SU-DHL-6 (cell line): ENCODE results near the gene KLHL41.

Source experiments
- H2AFZ ChIP-seq: fragments of 200-600 bp; sonication (generic); 2 replicates; pipeline ENCODE4 v1.6.1; 2014; ENCODE audit warnings: low read depth, mild to moderate bottlenecking, moderate library complexity, mixed read lengths, antibody characterized with exemption, low read length; ENCODE audit not compliant: severe bottlenecking
- H3F3A ChIP-seq: fragments of 200-600 bp; shearing (Covaris generic); 2 replicates; pipeline ENCODE4 v1.6.0; 2016; ENCODE audit warnings: antibody characterized with exemption, mild to moderate bottlenecking; ENCODE audit not compliant: insufficient read depth
- H3K27ac ChIP-seq: fragments of 200-600 bp; sonication (generic); 2 replicates; pipeline ENCODE4 v1.5.1; 2016; ENCODE audit warnings: low read depth, mild to moderate bottlenecking, low read length, moderate library complexity, mixed read lengths
- H3K27me3 ChIP-seq: fragments of 200-600 bp; sonication (generic), shearing (Covaris generic); 2 replicates; pipeline ENCODE4 v1.6.0; 2014; ENCODE audit warnings: mild to moderate bottlenecking, low read length
- H3K36me3 ChIP-seq: fragments of 200-600 bp; sonication (generic); 2 replicates; pipeline ENCODE4 v1.6.1; 2014; ENCODE audit warnings: mild to moderate bottlenecking, low read length, mixed read lengths
- H3K4me2 ChIP-seq: fragments of 300-600, 200-600 bp; shearing (Covaris generic), sonication (generic); 2 replicates; pipeline ENCODE4 v1.6.0; 2014; ENCODE audit warnings: low read length, low read depth, mild to moderate bottlenecking; ENCODE audit not compliant: poor library complexity, severe bottlenecking
- H3K4me3 ChIP-seq: fragments of 200-600 bp; sonication (generic); 2 replicates; pipeline ENCODE4 v1.5.1; 2014; ENCODE audit warnings: antibody characterized with exemption, low read length, mild to moderate bottlenecking, mixed read lengths; ENCODE audit not compliant: insufficient read depth, poor library complexity, severe bottlenecking
- H3K79me2 ChIP-seq: fragments of 200-600 bp; sonication (generic); 2 replicates; pipeline ENCODE4 v1.6.1; 2014; ENCODE audit warnings: mild to moderate bottlenecking, low read length, moderate library complexity; ENCODE audit not compliant: insufficient read depth
- H3K9ac ChIP-seq: fragments of 200-600 bp; sonication (generic); 2 replicates; pipeline ENCODE4 v1.7.0; 2014; ENCODE audit warnings: mild to moderate bottlenecking, low read length
- H3K9me2 ChIP-seq: fragments of 200-600 bp; sonication (generic); replicated peaks from 2 replicates; pipeline ENCODE4 v1.6.1; 2014; ENCODE audit warnings: low read length; ENCODE audit not compliant: insufficient read depth
- H3K9me3 ChIP-seq: fragments of 200-600 bp; sonication (generic); 2 replicates; pipeline ENCODE4 v1.6.1; 2014; ENCODE audit warnings: low read length, mixed read lengths; ENCODE audit not compliant: insufficient read depth
- H4K20me1 ChIP-seq: fragments of 200-600 bp; sonication (generic); 2 replicates; pipeline ENCODE4 v1.6.1; 2014; ENCODE audit warnings: low read depth, mild to moderate bottlenecking, antibody characterized with exemption, low read length, moderate library complexity, mixed read lengths
- EZH2phosphoT487 ChIP-seq: fragments of 200-600 bp; sonication (generic), shearing (Covaris generic); conservative IDR thresholded peaks from 2 replicates; pipeline ENCODE4 v1.6.1; 2018; ENCODE audit warnings: mild to moderate bottlenecking, antibody characterized with exemption, low read length, moderate library complexity, mixed read lengths
- TF ChIP-seq, protein P1 (sequence below): fragments of 200-600 bp; sonication (generic); IDR thresholded peaks from one replicate; pipeline ENCODE4 v1.5.1; 2017; ENCODE audit warnings: antibody characterized with exemption, mild to moderate bottlenecking, low read length, moderate library complexity; ENCODE audit not compliant: insufficient read depth, poor library complexity, severe bottlenecking

Gene KLHL41

DNA sequence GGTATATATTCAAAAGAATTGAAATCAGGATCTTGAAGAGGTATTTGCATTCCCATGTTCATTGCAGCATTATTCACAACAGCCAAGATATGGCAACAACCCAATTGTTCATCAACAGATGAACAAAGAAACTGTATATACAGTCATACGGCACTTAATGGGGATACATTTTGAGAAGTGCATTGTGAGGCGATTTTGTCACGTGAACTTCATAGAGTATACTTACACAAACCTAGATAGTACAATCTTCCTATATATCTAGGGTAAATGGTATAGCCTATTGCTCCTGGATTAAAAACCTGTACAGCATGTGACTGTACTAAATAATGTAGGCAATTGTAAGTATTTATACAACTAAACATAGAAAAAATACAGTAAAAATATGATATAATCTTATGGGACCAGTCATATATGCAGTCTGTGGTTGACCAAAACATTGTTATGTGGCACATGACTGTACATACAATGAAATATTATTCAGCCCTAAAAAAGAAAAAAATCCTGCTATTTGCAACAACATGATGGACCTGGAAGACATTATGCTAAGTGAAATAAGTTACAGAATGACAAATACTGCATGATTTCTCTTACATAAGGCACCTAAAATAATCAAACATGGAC, 39.4 kb upstream of the KLHL41 start:
- no peaks in the 10 kb centered on the region for H3K79me2 ChIP-seq
- no peak overlapping the region for H3K9ac ChIP-seq
- H3K27ac ChIP-seq = no peak overlapping the region
- no peak overlapping the region for H3K4me3 ChIP-seq
- H3K4me2 ChIP-seq = no peak overlapping the region
- H3K9me2 ChIP-seq = no peaks in the 10 kb centered on the region
- TF ChIP-seq, protein P1, sequence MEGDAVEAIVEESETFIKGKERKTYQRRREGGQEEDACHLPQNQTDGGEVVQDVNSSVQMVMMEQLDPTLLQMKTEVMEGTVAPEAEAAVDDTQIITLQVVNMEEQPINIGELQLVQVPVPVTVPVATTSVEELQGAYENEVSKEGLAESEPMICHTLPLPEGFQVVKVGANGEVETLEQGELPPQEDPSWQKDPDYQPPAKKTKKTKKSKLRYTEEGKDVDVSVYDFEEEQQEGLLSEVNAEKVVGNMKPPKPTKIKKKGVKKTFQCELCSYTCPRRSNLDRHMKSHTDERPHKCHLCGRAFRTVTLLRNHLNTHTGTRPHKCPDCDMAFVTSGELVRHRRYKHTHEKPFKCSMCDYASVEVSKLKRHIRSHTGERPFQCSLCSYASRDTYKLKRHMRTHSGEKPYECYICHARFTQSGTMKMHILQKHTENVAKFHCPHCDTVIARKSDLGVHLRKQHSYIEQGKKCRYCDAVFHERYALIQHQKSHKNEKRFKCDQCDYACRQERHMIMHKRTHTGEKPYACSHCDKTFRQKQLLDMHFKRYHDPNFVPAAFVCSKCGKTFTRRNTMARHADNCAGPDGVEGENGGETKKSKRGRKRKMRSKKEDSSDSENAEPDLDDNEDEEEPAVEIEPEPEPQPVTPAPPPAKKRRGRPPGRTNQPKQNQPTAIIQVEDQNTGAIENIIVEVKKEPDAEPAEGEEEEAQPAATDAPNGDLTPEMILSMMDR = no peak
- TF ChIP-seq EZH2phosphoT487 = no peak
- H4K20me1 ChIP-seq = no peaks in the 10 kb centered on the region
- H2AFZ ChIP-seq = no peak overlapping the region
- H3F3A ChIP-seq = peaks cover 8% of the 10 kb centered on the region; the same call in 1 of the 2 replicates
- H3K36me3 ChIP-seq = no peaks in the 10 kb centered on the region
- no peaks in the 10 kb centered on the region for H3K27me3 ChIP-seq
- H3K9me3 ChIP-seq = no peaks in the 10 kb centered on the region

DNA sequence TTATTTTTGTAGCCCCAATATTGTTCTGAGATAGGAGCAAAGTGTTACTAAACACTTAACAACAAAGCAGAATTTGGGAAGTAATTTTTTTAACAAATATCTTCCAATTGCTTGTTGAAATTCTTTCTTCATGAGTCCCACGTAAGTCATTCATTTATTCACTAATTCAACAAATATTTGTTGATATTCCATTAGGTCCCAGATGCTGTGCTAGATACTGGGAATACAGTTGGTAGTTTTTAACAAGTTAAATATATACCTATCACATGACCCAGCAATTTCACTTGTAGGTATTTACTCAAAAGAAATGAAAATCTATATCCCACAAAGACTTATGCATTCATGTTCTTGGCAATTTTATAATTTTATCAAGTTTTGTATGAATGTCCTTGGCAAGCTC, 37.3 kb upstream of the KLHL41 start:
- TF ChIP-seq EZH2phosphoT487 = no peak
- TF ChIP-seq, protein P1 = no peak
- no peaks in the 10 kb centered on the region for H3K36me3 ChIP-seq
- H3K27ac ChIP-seq = no peak overlapping the region
- H3K79me2 ChIP-seq = no peaks in the 10 kb centered on the region
- no peak overlapping the region for H3K9ac ChIP-seq
- no peaks in the 10 kb centered on the region for H3K27me3 ChIP-seq
- H3K9me2 ChIP-seq = no peaks in the 10 kb centered on the region
- H3K9me3 ChIP-seq = no peaks in the 10 kb centered on the region
- H3F3A ChIP-seq = peaks cover 7% of the 10 kb centered on the region; the same call in 1 of the 2 replicates
- no peak overlapping the region for H3K4me3 ChIP-seq
- no peak overlapping the region for H2AFZ ChIP-seq
- no peak overlapping the region for H3K4me2 ChIP-seq
- no peaks in the 10 kb centered on the region for H4K20me1 ChIP-seq

DNA sequence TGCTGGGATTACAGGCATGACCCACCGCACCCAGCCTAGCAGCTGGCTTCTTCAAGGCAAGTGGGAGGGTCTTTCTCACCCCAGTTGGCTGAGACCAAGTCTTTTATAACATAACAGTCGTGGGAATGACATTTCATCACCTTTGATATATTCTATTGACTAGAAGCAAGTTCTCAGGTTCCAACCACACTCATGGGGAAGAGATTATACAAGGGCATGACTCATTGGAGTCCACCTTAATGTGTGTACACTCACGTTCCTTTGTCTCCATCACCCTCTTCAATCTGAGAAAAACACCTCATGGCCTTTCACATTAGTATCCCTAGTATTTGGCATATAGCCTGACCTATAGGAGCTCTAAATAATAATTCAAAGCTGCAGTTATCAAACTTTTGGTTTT, 33.0 kb upstream of the KLHL41 start:
- no peaks in the 10 kb centered on the region for H4K20me1 ChIP-seq
- no peaks in the 10 kb centered on the region for H3K36me3 ChIP-seq
- no peak overlapping the region for H2AFZ ChIP-seq
- H3K4me3 ChIP-seq = no peak overlapping the region
- no peak for TF ChIP-seq EZH2phosphoT487
- TF ChIP-seq, protein P1 = no peak
- H3K4me2 ChIP-seq = no peak overlapping the region
- no peaks in the 10 kb centered on the region for H3K9me2 ChIP-seq
- H3K27me3 ChIP-seq = no peaks in the 10 kb centered on the region
- no peak overlapping the region for H3K9ac ChIP-seq
- no peaks in the 10 kb centered on the region for H3K9me3 ChIP-seq
- H3F3A ChIP-seq = no peaks in the 10 kb centered on the region
- no peak overlapping the region for H3K27ac ChIP-seq
- no peaks in the 10 kb centered on the region for H3K79me2 ChIP-seq
